ENCODE data around the gene CLNK. TPM values are rescaled to one million over a fixed set of nuclear protein-coding genes. Genes with fewer than 3 reads are reported as not detected.

The CLNK gene
- total RNA-seq, 5 donors from 2014 or later (not counting 1 experiment from before 2014, with no cell fraction given): 0.07 to 0.39 (median 0.20) TPM

GRCh38 chr4:10730590-10730989, 46.0 kb upstream of the CLNK start:
- H3K4me3 Mint-ChIP-seq: no peak overlapping the region
- POLR2A ChIA-PET: no interaction called here
- 44% methylated on average over 3 of the region's 7 CpGs for WGBS (ENCODE audit: insufficient coverage)
- Histone ChIP-seq H3K9me3 (no peaks in the 10 kb centered on the region), H3K4me1 (ENCODE audit: control insufficient read depth in 1 of 2, extremely low read depth in 1 of 2, insufficient read depth in 2 of 2, low read length in 2 of 2) (peaks cover 0 to 5% of the 10 kb centered on the region in 2 experiments), H3K36me3 (ENCODE audit: control insufficient read depth in 2 of 2, extremely low read depth in 1 of 2, insufficient read depth in 1 of 2, low read length in 1 of 2) (no peaks in the 10 kb centered on the region), H3K4me3 (ENCODE audit: control insufficient read depth in 1 of 2, extremely low read depth in 1 of 2, low read length in 1 of 2) (no peak overlapping the region), H3K27me3 (replicated peaks in 1 of 2; ENCODE audit: control insufficient read depth in 2 of 2, extremely low read depth in 1 of 2, insufficient read depth in 2 of 2, low read length in 1 of 2) (peaks cover 0 to 2% of the 10 kb centered on the region in 2 experiments), H3K27ac (ENCODE audit: low read length) (no peak overlapping the region)
- peaks cover 8 to 26% (median 10%) of the 10 kb centered on the region in 3 donors for H3K4me1 Mint-ChIP-seq
- ATAC-seq (replicated peaks in 1 of 4) (no peak), DNase-seq (no peak)
- CTCF ChIA-PET: no interaction called here
- H3K27me3 Mint-ChIP-seq: peaks cover 0 to 6% of the 10 kb centered on the region in 2 donors
- H3K27ac Mint-ChIP-seq: no peak overlapping the region
- no peaks in the 10 kb centered on the region for H3K36me3 Mint-ChIP-seq
- H3K9me3 Mint-ChIP-seq: no peaks in the 10 kb centered on the region

- H3K4me3 ChIP-seq (ENCODE audit: control insufficient read depth in 1 of 2, extremely low read depth in 1 of 2, low read length in 1 of 2): no peak overlapping the region
- DNase-seq (no peak), ATAC-seq (replicated peaks in 1 of 4) (no peak)
- ChIA-PET POLR2A (no interaction called here), CTCF (no interaction called here)
- Mint-ChIP-seq H3K4me1 (peaks cover 8 to 26% (median 10%) of the 10 kb centered on the region in 3 donors), H3K9me3 (no peaks in the 10 kb centered on the region), H3K27ac (no peak overlapping the region), H3K27me3 (peaks cover 0 to 6% of the 10 kb centered on the region in 2 donors), H3K4me3 (no peak overlapping the region), H3K36me3 (no peaks in the 10 kb centered on the region)
- WGBS (ENCODE audit: insufficient coverage): 33% methylated on average over 3 of the region's 4 CpGs
- no peak overlapping the region for H3K27ac ChIP-seq (ENCODE audit: low read length)
- no peaks in the 10 kb centered on the region for H3K9me3 ChIP-seq
- peaks cover 0 to 2% of the 10 kb centered on the region in 2 experiments for H3K27me3 ChIP-seq (replicated peaks in 1 of 2; ENCODE audit: control insufficient read depth in 2 of 2, extremely low read depth in 1 of 2, insufficient read depth in 2 of 2, low read length in 1 of 2)
- peaks cover 0 to 5% of the 10 kb centered on the region in 2 experiments for H3K4me1 ChIP-seq (ENCODE audit: control insufficient read depth in 1 of 2, extremely low read depth in 1 of 2, insufficient read depth in 2 of 2, low read length in 2 of 2)
- H3K36me3 ChIP-seq (ENCODE audit: control insufficient read depth in 2 of 2, extremely low read depth in 1 of 2, insufficient read depth in 1 of 2, low read length in 1 of 2): no peaks in the 10 kb centered on the region
Measured at GRCh38 chr4:10730019-10730418, 45.5 kb upstream of the CLNK start.

- Mint-ChIP-seq H3K36me3 (no peaks in the 10 kb centered on the region), H3K4me3 (no peak overlapping the region), H3K27me3 (peaks cover 0 to 6% of the 10 kb centered on the region in 2 donors), H3K9me3 (no peaks in the 10 kb centered on the region), H3K4me1 (peaks cover 8 to 26% (median 10%) of the 10 kb centered on the region in 3 donors), H3K27ac (no peak overlapping the region)
- no peak overlapping the region for H3K27ac ChIP-seq (ENCODE audit: low read length)
- no peak for ATAC-seq (replicated peaks in 1 of 4)
- WGBS (ENCODE audit: insufficient coverage): 33% methylated on average over 1 of the region's 2 CpGs
- H3K4me1 ChIP-seq (ENCODE audit: control insufficient read depth in 1 of 2, extremely low read depth in 1 of 2, insufficient read depth in 2 of 2, low read length in 2 of 2): peaks cover 0 to 5% of the 10 kb centered on the region in 2 experiments
- H3K9me3 ChIP-seq: no peaks in the 10 kb centered on the region
- no peak overlapping the region for H3K4me3 ChIP-seq (ENCODE audit: control insufficient read depth in 1 of 2, extremely low read depth in 1 of 2, low read length in 1 of 2)
- no peaks in the 10 kb centered on the region for H3K36me3 ChIP-seq (ENCODE audit: control insufficient read depth in 2 of 2, extremely low read depth in 1 of 2, insufficient read depth in 1 of 2, low read length in 1 of 2)
- ChIA-PET POLR2A (no interaction called here), CTCF (no interaction called here)
- DNase-seq: no peak
- H3K27me3 ChIP-seq (replicated peaks in 1 of 2; ENCODE audit: control insufficient read depth in 2 of 2, extremely low read depth in 1 of 2, insufficient read depth in 2 of 2, low read length in 1 of 2): peaks cover 0 to 2% of the 10 kb centered on the region in 2 experiments
Measured at GRCh38 chr4:10729366-10729765, 44.8 kb upstream of the CLNK start.

- no peak overlapping the region for H3K27ac ChIP-seq (ENCODE audit: low read length)
- WGBS (ENCODE audit: insufficient coverage): 94% methylated on average over 2 of the region's 4 CpGs
- no peak overlapping the region for H3K27ac Mint-ChIP-seq
- peaks cover 5 to 18% (median 7%) of the 10 kb centered on the region in 3 donors for H3K4me1 Mint-ChIP-seq
- H3K27me3 ChIP-seq (replicated peaks in 1 of 2; ENCODE audit: control insufficient read depth in 2 of 2, extremely low read depth in 1 of 2, insufficient read depth in 2 of 2, low read length in 1 of 2): peaks cover 0 to 1% of the 10 kb centered on the region in 2 experiments
- no peak for DNase-seq
- H3K36me3 ChIP-seq (ENCODE audit: control insufficient read depth in 2 of 2, extremely low read depth in 1 of 2, insufficient read depth in 1 of 2, low read length in 1 of 2): no peaks in the 10 kb centered on the region
- no peak overlapping the region for H3K4me3 ChIP-seq (ENCODE audit: control insufficient read depth in 1 of 2, extremely low read depth in 1 of 2, low read length in 1 of 2)
- ATAC-seq (replicated peaks in 1 of 4): no peak
- no peaks in the 10 kb centered on the region for H3K9me3 ChIP-seq
- H3K4me3 Mint-ChIP-seq: no peak overlapping the region
- ChIA-PET POLR2A (no interaction called here), CTCF (no interaction called here)
- H3K9me3 Mint-ChIP-seq: no peaks in the 10 kb centered on the region
- H3K36me3 Mint-ChIP-seq: no peaks in the 10 kb centered on the region
- peaks cover 0 to 6% of the 10 kb centered on the region in 2 experiments for H3K4me1 ChIP-seq (ENCODE audit: control insufficient read depth in 1 of 2, extremely low read depth in 1 of 2, insufficient read depth in 2 of 2, low read length in 2 of 2)
- H3K27me3 Mint-ChIP-seq: peaks cover 0 to 6% of the 10 kb centered on the region in 2 donors
Measured at GRCh38 chr4:10728016-10728415, 43.4 kb upstream of the CLNK start.

GRCh38 chr4:10727140-10727880, 42.7 kb upstream of the CLNK start:
- Mint-ChIP-seq H3K27me3 (peaks cover 0 to 6% of the 10 kb centered on the region in 2 donors), H3K4me3 (no peak overlapping the region), H3K36me3 (no peaks in the 10 kb centered on the region), H3K9me3 (no peaks in the 10 kb centered on the region), H3K27ac (no peak overlapping the region), H3K4me1 (peaks cover 4 to 14% (median 5%) of the 10 kb centered on the region in 3 donors)
- DNase-seq (no peak), ATAC-seq (replicated peaks in 1 of 4) (no peak)
- 20% methylated on average over 2 of the region's 6 CpGs for WGBS (ENCODE audit: insufficient coverage)
- H3K4me3 ChIP-seq (ENCODE audit: control insufficient read depth in 1 of 2, extremely low read depth in 1 of 2, low read length in 1 of 2): no peak overlapping the region
- H3K9me3 ChIP-seq: no peaks in the 10 kb centered on the region
- peaks cover 0 to 4% of the 10 kb centered on the region in 2 experiments for H3K4me1 ChIP-seq (ENCODE audit: control insufficient read depth in 1 of 2, extremely low read depth in 1 of 2, insufficient read depth in 2 of 2, low read length in 2 of 2)
- no peaks in the 10 kb centered on the region for H3K27me3 ChIP-seq (replicated peaks in 1 of 2; ENCODE audit: control insufficient read depth in 2 of 2, extremely low read depth in 1 of 2, insufficient read depth in 2 of 2, low read length in 1 of 2)
- POLR2A ChIA-PET: no interaction called here
- H3K27ac ChIP-seq (ENCODE audit: low read length): no peak overlapping the region
- H3K36me3 ChIP-seq (ENCODE audit: control insufficient read depth in 2 of 2, extremely low read depth in 1 of 2, insufficient read depth in 1 of 2, low read length in 1 of 2): no peaks in the 10 kb centered on the region
- CTCF ChIA-PET: no interaction called here

- CTCF ChIA-PET: interaction anchor here in 1 of 2 donors (0.7 kb wide), 1 partner anchor 508 kb away, joined by 3 read pairs; no protein-coding TSS in a partner anchor
- no peaks in the 10 kb centered on the region for H3K36me3 ChIP-seq (ENCODE audit: control insufficient read depth in 2 of 2, extremely low read depth in 1 of 2, insufficient read depth in 1 of 2, low read length in 1 of 2)
- DNase-seq: peak in 1 of 35 experiments; percentile 34
- H3K36me3 Mint-ChIP-seq: no peaks in the 10 kb centered on the region
- H3K27me3 Mint-ChIP-seq: no peaks in the 10 kb centered on the region
- H3K27me3 ChIP-seq (replicated peaks in 1 of 2; ENCODE audit: control insufficient read depth in 2 of 2, extremely low read depth in 1 of 2, insufficient read depth in 2 of 2, low read length in 1 of 2): no peaks in the 10 kb centered on the region
- no peak overlapping the region for H3K4me3 Mint-ChIP-seq
- POLR2A ChIA-PET: no interaction called here
- peaks cover 0 to 5% (median 2%) of the 10 kb centered on the region in 3 donors for H3K4me1 Mint-ChIP-seq
- peak in 3 of 4 experiments; percentile 31 to 68 (median 40) for ATAC-seq (replicated peaks in 1 of 4)
- no peak overlapping the region for H3K4me3 ChIP-seq (ENCODE audit: control insufficient read depth in 1 of 2, extremely low read depth in 1 of 2, low read length in 1 of 2)
- no CpG with 5 or more reads among the region's 4 CpGs for WGBS (ENCODE audit: insufficient coverage)
- no peak overlapping the region for H3K27ac Mint-ChIP-seq
- no peaks in the 10 kb centered on the region for H3K9me3 ChIP-seq
- H3K4me1 ChIP-seq (ENCODE audit: control insufficient read depth in 1 of 2, extremely low read depth in 1 of 2, insufficient read depth in 2 of 2, low read length in 2 of 2): peaks cover 0 to 4% of the 10 kb centered on the region in 2 experiments
- H3K27ac ChIP-seq (ENCODE audit: low read length): no peak overlapping the region
- peaks cover 0 to 4% (median 0%) of the 10 kb centered on the region in 3 donors for H3K9me3 Mint-ChIP-seq
Measured at GRCh38 chr4:10722957-10723356, 38.4 kb upstream of the CLNK start.
